Transverse colon (tissue), 4 donors: ENCODE measurements around the gene INO80B. TPM values are rescaled to one million over a fixed set of nuclear protein-coding genes. Genes with fewer than 3 reads are reported as not detected.

Source experiments
- DNase-seq: peaks from one replicate; pipeline ENCODE4 v3.0.0-alpha.2; 2019
- H3K27ac ChIP-seq, 4 donors: fragments of 200-600 bp; sonication (generic); 2 replicates each; pipeline ENCODE4 v1.5.1; 2016 to 2018; ENCODE audit warnings: inconsistent platforms in 4 of 4
- H3K27me3 ChIP-seq: fragments of 200-600 bp; sonication (generic); 2 replicates; pipeline ENCODE4 v1.5.1; 2017; ENCODE audit warnings: inconsistent platforms
- H3K36me3 ChIP-seq, 4 donors: fragments of 200-600 bp; sonication (generic); 2 replicates each; pipeline ENCODE4 v1.5.1; 2017 to 2019; ENCODE audit warnings: inconsistent platforms in 4 of 4
- H3K4me1 ChIP-seq, 4 donors: fragments of 200-600 bp; sonication (generic); 2 replicates each; pipeline ENCODE4 v1.5.1; 2017 to 2020; ENCODE audit warnings: inconsistent platforms in 4 of 4
- H3K4me3 ChIP-seq, 4 donors: fragments of 200-600 bp; sonication (generic); 1 replicate in 1 of 4; 2 replicates in 3 of 4; pipeline versions ENCODE4 v1.5.1 to v1.6.1; 2017 to 2019; ENCODE audit warnings: inconsistent platforms in 4 of 4
- H3K9me3 ChIP-seq, 2 donors: fragments of 200-600 bp; sonication (generic); 2 replicates each; pipeline ENCODE4 v1.5.1; 2017 to 2019; ENCODE audit warnings: inconsistent platforms in 2 of 2
- CTCF ChIP-seq, 5 experiments: fragments of 200-600 bp in 3 of 5; fragments of 450-650 bp in 2 of 5; sonication (generic) in 3 of 5; IDR thresholded peaks; 1 replicate in 2 of 5; 2 replicates in 3 of 5; pipeline ENCODE4 v1.5.1; 2016 to 2017; ENCODE audit warnings: antibody characterized with exemption in 5 of 5, inconsistent platforms in 3 of 5, mild to moderate bottlenecking in 2 of 5, moderate library complexity in 1 of 5
- EP300 ChIP-seq: sonication (generic); formaldehyde crosslinking; IDR thresholded peaks from one replicate; pipeline ENCODE4 v1.6.1; 2017; ENCODE audit warnings: antibody characterized with exemption, low read depth
- POLR2A ChIP-seq: fragments of 450-650 bp; IDR thresholded peaks from one replicate; pipeline ENCODE4 v1.6.1; 2016; ENCODE audit warnings: antibody characterized with exemption, mild to moderate bottlenecking, moderate library complexity
- POLR2AphosphoS5 ChIP-seq, 3 donors: sonication (generic); formaldehyde crosslinking; IDR thresholded peaks; one replicate each; pipeline ENCODE4 v1.6.1; 2016; ENCODE audit warnings: antibody characterized with exemption in 3 of 3
- WGBS, 2 donors: methylation state at CpG; one replicate each; pipeline ENCODE4 v1.1.5; 2018; ENCODE audit warnings: low coverage in 1 of 2; 5-methylcytosine and 5-hydroxymethylcytosine counted together
- in situ Hi-C, 4 donors: fragments of 200-750 bp; cut with MboI; loops; one replicate each; pipeline versions ENCODE4 v1.15.0 to v1.15.1; 2017; ENCODE audit warnings: low sequenced_read_pairs in 3 of 4, low pct_ligation_motif_present in 1 of 4, low pct_unique_long_range_greater_than_20kb in 1 of 4
- intact Hi-C: fragments of 100-400 bp; cut with DNase I; formaldehyde crosslinking; loops from one replicate; pipeline ENCODE4 v1.15.1; 2023; ENCODE audit warnings: low total_unique reads
- total RNA-seq, 4 donors: library from RNA; depleted of rRNA; stranded (reverse); fragments of >200 nt; gene quantifications; one replicate each; pipeline ENCODE4 v1.1.0, GENCODE V29; 2016

INO80B gene
- total RNA-seq, 4 donors from 2014 or later, result 12.9 to 53.9 (median 34.5) TPM

GRCh38 chr2:74504591-74504990 is 49.7 kb downstream of the INO80B start:
- Histone ChIP-seq H3K9me3 (no peaks in the 10 kb centered on the region), H3K27me3 (peaks cover 33% of the 10 kb centered on the region), H3K36me3 (no peaks in the 10 kb centered on the region), H3K4me1 (peaks cover 15 to 59% (median 44%) of the 10 kb centered on the region in 4 donors), H3K4me3 (peak overlapping the region in 1 of 4 donors; percentile 54), H3K27ac (peak overlapping the region in 1 of 4 donors; percentile 90)
- in situ Hi-C loops (loop anchor here in 1 of 4 donors (5.0 kb wide), 1 partner anchor 73 kb away; no protein-coding TSS in a partner anchor), intact Hi-C loops (no loop called here)
- no peak for DNase-seq
- TF ChIP-seq POLR2AphosphoS5 (IDR thresholded peaks at IDR 0.05) (no peak), EP300 (no peak), CTCF (IDR thresholded peaks at IDR 0.05) (no peak), POLR2A (no peak)
- WGBS, 2 donors, result 96 to 100% methylated on average over 1 to 3 of the region's 3 CpGs

- intact Hi-C loops, result loop anchor here (2.0 kb wide), 1 partner anchor 21 kb away; no protein-coding TSS in a partner anchor
- WGBS, 2 donors, result 96 to 100% methylated on average over 4 to 14 of the region's 14 CpGs
Observed at GRCh38 chr2:74505448-74506246, 50.8 kb downstream of the INO80B start.

GRCh38 chr2:74507145-74507925 is 52.4 kb downstream of the INO80B start, which contains the start of gene PCGF1:
PCGF1 (minus strand) TSS chr2:74507695; CDS start chr2:74507668, 27 bp downstream.
- peaks cover 41% of the 10 kb centered on the region for H3K27me3 ChIP-seq
- in situ Hi-C loops, result no loop called here
- WGBS, 2 donors, result 0 to 2% methylated on average over 2 to 47 of the region's 56 CpGs

More at GRCh38 chr2:74505448-74506246, 50.8 kb downstream of the INO80B start:
- Histone ChIP-seq H3K9me3 (no peaks in the 10 kb centered on the region), H3K27me3 (peaks cover 33% of the 10 kb centered on the region), H3K36me3 (no peaks in the 10 kb centered on the region), H3K27ac (no peak overlapping the region), H3K4me1 (peaks cover 12 to 53% (median 37%) of the 10 kb centered on the region in 4 donors), H3K4me3 (peak overlapping the region in 1 of 4 donors; percentile 68)
- TF ChIP-seq POLR2A (no peak), EP300 (no peak), CTCF (IDR thresholded peaks at IDR 0.05) (no peak), POLR2AphosphoS5 (IDR thresholded peaks at IDR 0.05) (no peak)
- no peak for DNase-seq
- in situ Hi-C loops, result no loop called here

More at GRCh38 chr2:74507145-74507925, 52.4 kb downstream of the INO80B start, which contains the start of gene PCGF1:
- peaks cover 12 to 44% (median 36%) of the 10 kb centered on the region in 4 donors for H3K4me1 ChIP-seq
- TF ChIP-seq POLR2A, result peak; percentile 75
- TF ChIP-seq CTCF (IDR thresholded peaks at IDR 0.05), result peak; percentile 12 to 50 (median 25)
- peak; percentile 42 to 82 (median 78) for TF ChIP-seq POLR2AphosphoS5 (IDR thresholded peaks at IDR 0.05)
- no peak for TF ChIP-seq EP300
- DNase-seq, result peak; percentile 100
- no peaks in the 10 kb centered on the region for H3K9me3 ChIP-seq
- H3K4me3 ChIP-seq, result peak within 1 kb of the TSS; percentile 44 to 81 (median 67)
- H3K27ac ChIP-seq, result peak within 1 kb of the TSS; percentile 90 to 98 (median 92)
- intact Hi-C loops, result loop anchor here (2.0 kb wide), 1 partner anchor 23 kb away; no protein-coding TSS in a partner anchor
- H3K36me3 ChIP-seq, result no peaks in the 10 kb centered on the region

Other genes starting within 250 kb of the INO80B start
- gene SLC4A5, start 111.7 kb upstream of the INO80B start, total RNA-seq, result 1 to 10 TPM in 3 of 4 donors, under 1 TPM in 1; 0.37 to 6.1 (median 3.5) TPM
- 100 to 1,000 TPM; 109 to 134 (median 122) TPM for gene DCTN1, start 74.8 kb upstream of the INO80B start, total RNA-seq
- gene C2orf81, start 33.5 kb upstream of the INO80B start, total RNA-seq, result 1 to 10 TPM in 1 of 4 donors, under 1 TPM in 1, not detected in 2; 0.82 to 1.3 TPM
- 1 to 10 TPM in 2 of 4 donors, not detected in 2; 2.3 to 7.0 TPM for gene WDR54, start 33.4 kb upstream of the INO80B start, total RNA-seq
- 10 to 100 TPM; 29.7 to 46.4 (median 41.9) TPM for gene RTKN, start 13.2 kb upstream of the INO80B start, total RNA-seq
- gene WBP1, start 3.4 kb downstream of the INO80B start, total RNA-seq, result 100 to 1,000 TPM in 1 of 4 donors, 10 to 100 TPM in 3; 59.5 to 101 (median 62.7) TPM
- gene MOGS, start 10.3 kb downstream of the INO80B start, total RNA-seq, result 10 to 100 TPM; 54.8 to 76.7 (median 58.9) TPM
- gene MRPL53, start 17.6 kb downstream of the INO80B start, total RNA-seq, result 100 to 1,000 TPM in 1 of 4 donors, 10 to 100 TPM in 3; 23.2 to 170 (median 26.3) TPM
- 10 to 100 TPM; 49.7 to 93.1 (median 71.6) TPM for gene CCDC142, start 27.9 kb downstream of the INO80B start, total RNA-seq
- 10 to 100 TPM; 16.9 to 36.0 (median 32.0) TPM for gene TTC31, start 28.0 kb downstream of the INO80B start, total RNA-seq
- 1 to 10 TPM in 2 of 4 donors, under 1 TPM in 1, not detected in 1; 0.80 to 3.8 (median 1.6) TPM for gene LBX2, start 44.5 kb downstream of the INO80B start, total RNA-seq
- gene PCGF1, start 52.6 kb downstream of the INO80B start, total RNA-seq, result 10 to 100 TPM in 3 of 4 donors, 1 to 10 TPM in 1; 3.7 to 23.9 (median 19.3) TPM
- 1 to 10 TPM in 1 of 4 donors, under 1 TPM in 1, not detected in 2; 0.96 to 2.5 TPM for gene TLX2, start 59.4 kb downstream of the INO80B start, total RNA-seq
- 100 to 1,000 TPM in 1 of 4 donors, 10 to 100 TPM in 3; 32.4 to 194 (median 53.1) TPM for gene DQX1, start 71.1 kb downstream of the INO80B start, total RNA-seq
- 100 to 1,000 TPM; 164 to 264 (median 189) TPM for gene AUP1, start 74.6 kb downstream of the INO80B start, total RNA-seq
- gene HTRA2, start 74.8 kb downstream of the INO80B start, total RNA-seq, result 10 to 100 TPM in 3 of 4 donors, 1 to 10 TPM in 1; 8.6 to 29.6 (median 21.0) TPM
- 1 to 10 TPM; 1.6 to 4.1 (median 3.0) TPM for gene LOXL3, start 98.9 kb downstream of the INO80B start, total RNA-seq
- 10 to 100 TPM; 14.7 to 21.3 (median 20.1) TPM for gene DOK1, start 99.6 kb downstream of the INO80B start, total RNA-seq
- under 1 TPM in 1 of 4 donors, not detected in 3; 0.27 TPM for gene M1AP, start 193.2 kb downstream of the INO80B start, total RNA-seq
- gene SEMA4F, start 199.2 kb downstream of the INO80B start, total RNA-seq, result 1 to 10 TPM in 3 of 4 donors, under 1 TPM in 1; 0.75 to 5.7 (median 3.6) TPM